GM12891 (cell line): ENCODE data around the gene SDHB.

ENCODE experiments used
- POLR2A ChIP-seq: IDR thresholded peaks from 2 replicates; pipeline ENCODE4 v1.6.1; 2011; ENCODE audit warnings: low read depth, low read length, control low read depth
- POLR2AphosphoS5 ChIP-seq: IDR thresholded peaks from 2 replicates; pipeline ENCODE4 v1.6.1; 2011; ENCODE audit warnings: low read depth, low read length, control low read depth
- SPI1 ChIP-seq: IDR thresholded peaks from 2 replicates; pipeline ENCODE4 v1.6.1; 2011; ENCODE audit warnings: low read depth, low read length, control low read depth
- TAF1 ChIP-seq: IDR thresholded peaks from 2 replicates; pipeline ENCODE4 v1.6.1; 2011; ENCODE audit warnings: low read depth, low read length, control low read depth

DNA sequence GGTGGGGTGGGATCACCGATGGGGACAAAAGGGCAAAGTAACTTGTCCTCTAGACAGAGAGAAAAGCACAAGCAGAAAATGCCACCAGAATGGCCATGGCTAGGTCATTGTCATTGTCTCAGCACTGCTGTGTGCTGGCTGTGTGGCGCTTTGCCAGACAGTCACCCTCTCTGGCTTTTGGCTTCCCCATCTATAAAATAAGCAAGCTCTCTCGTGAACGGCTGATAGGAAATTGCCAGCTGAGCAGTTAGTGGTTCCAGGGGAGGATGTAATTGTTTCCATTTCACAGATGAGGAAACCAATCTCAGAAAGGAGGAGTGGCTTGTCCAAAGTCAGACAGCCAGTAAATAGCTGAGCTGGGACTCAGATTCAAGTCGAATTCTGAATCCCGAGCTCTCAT lies 32.9 kb upstream of the SDHB start:
- TF ChIP-seq POLR2A (no peak), POLR2AphosphoS5 (no peak), SPI1 (no peak), TAF1 (no peak)
